Activated CD4-positive, alpha-beta memory T cell treated with anti-CD3 and anti-CD28 coated beads for 36 hours (primary cell): ENCODE data around the gene PGP. TPM values are rescaled to one million over a fixed set of nuclear protein-coding genes. Genes with fewer than 3 reads are reported as not detected.

Experiments
- CTCF ChIA-PET: fragments of 350-600 bp; sonication (Branson Sonifier 250); formaldehyde crosslinking; loops from one replicate; lab custom pipeline; 2021; ENCODE audit warnings: antibody characterized with exemption, inconsistent platforms; lab: Charles Lee
- POLR2A ChIA-PET: fragments of 350-600 bp; sonication (Branson Sonifier 250); formaldehyde crosslinking; loops from one replicate; lab custom pipeline; 2021; ENCODE audit warnings: antibody characterized with exemption; lab: Charles Lee
- DNase-seq: peaks from one replicate; pipeline ENCODE4 v3.0.0-alpha.2; 2020
- H3K27ac Mint-ChIP-seq: one replicate; pipeline ENCODE4 v1.8.0; 2021; ENCODE audit warnings: mixed read lengths
- H3K27me3 Mint-ChIP-seq: one replicate; pipeline ENCODE4 v1.8.0; 2021; ENCODE audit warnings: mixed read lengths
- H3K36me3 Mint-ChIP-seq: one replicate; pipeline ENCODE4 v1.8.0; 2021; ENCODE audit warnings: mixed read lengths
- H3K4me1 Mint-ChIP-seq: one replicate; pipeline ENCODE4 v1.8.0; 2021; ENCODE audit warnings: low read depth, mixed read lengths
- H3K4me3 Mint-ChIP-seq: one replicate; pipeline ENCODE4 v1.8.0; 2021; ENCODE audit warnings: mild to moderate bottlenecking, mixed read lengths
- H3K9me3 Mint-ChIP-seq: one replicate; pipeline ENCODE4 v1.8.0; 2021; ENCODE audit warnings: mixed read lengths
- intact Hi-C: fragments of 100-400 bp; cut with micrococcal nuclease; formaldehyde crosslinking; loops from one replicate; pipeline ENCODE4 v1.15.1; 2023
- total RNA-seq, 2 experiments: library from RNA; stranded (reverse); gene quantifications; one replicate each; pipeline ENCODE4 v1.2.3, GENCODE V29; 2021

The PGP gene
- total RNA-seq, 2 experiments from 2014 or later, result 19.3 to 19.5 TPM

DNA sequence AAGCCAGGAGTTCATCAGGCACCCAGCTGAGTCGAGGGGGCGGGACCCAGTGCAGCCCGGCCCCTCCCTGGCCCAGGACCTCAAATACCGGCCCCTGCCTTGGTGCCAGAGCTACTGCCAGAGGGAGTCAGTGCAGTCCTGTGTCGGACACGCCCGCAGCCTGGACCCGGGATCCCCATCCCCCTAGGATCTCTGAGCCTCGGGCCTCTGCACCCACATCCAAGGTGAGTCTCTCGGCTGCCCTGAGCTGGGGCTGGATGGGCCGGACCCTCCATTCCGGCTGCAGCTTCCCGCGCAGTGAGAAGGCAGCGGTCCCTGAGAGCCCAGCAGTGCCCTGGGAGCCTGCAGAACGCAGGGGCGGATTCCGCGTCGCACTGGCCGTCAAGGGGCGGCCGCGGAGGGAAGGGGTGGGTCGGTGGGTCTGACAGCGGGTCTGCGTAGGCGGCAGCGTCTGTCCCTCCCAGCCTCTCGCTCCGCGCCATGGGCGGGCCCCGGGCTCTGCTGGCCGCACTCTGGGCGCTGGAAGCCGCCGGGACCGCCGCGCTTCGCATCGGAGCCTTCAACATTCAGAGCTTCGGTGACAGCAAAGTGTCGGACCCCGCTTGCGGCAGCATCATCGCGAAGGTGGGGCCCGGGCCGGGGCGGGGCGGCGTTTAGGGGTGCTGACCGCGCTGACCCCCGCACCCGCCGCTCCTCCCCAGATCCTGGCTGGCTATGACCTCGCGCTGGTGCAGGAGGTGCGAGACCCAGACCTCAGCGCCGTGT lies 21.9 kb upstream of the PGP start, which contains the start of gene DNASE1L2:
TSS of gene DNASE1L2 (plus strand) at position 108 of the 765 bp plus-strand sequence. CDS start at position 481, 373 bp downstream.
- POLR2A ChIA-PET, result interaction anchor here (1.5 kb wide), 1 partner anchor 24 kb away, joined by 3 read pairs; no protein-coding TSS in a partner anchor
- peaks cover 2% of the 10 kb centered on the region for H3K27me3 Mint-ChIP-seq
- no peak within 1 kb of the TSS for H3K27ac Mint-ChIP-seq
- no peak for DNase-seq
- intact Hi-C loops, result no loop called here
- no peak within 1 kb of the TSS for H3K4me3 Mint-ChIP-seq
- no peaks in the 10 kb centered on the region for H3K4me1 Mint-ChIP-seq
- no peaks in the 10 kb centered on the region for H3K9me3 Mint-ChIP-seq
- CTCF ChIA-PET, result no interaction called here
- H3K36me3 Mint-ChIP-seq, result peaks cover 16% of the 10 kb centered on the region

DNA sequence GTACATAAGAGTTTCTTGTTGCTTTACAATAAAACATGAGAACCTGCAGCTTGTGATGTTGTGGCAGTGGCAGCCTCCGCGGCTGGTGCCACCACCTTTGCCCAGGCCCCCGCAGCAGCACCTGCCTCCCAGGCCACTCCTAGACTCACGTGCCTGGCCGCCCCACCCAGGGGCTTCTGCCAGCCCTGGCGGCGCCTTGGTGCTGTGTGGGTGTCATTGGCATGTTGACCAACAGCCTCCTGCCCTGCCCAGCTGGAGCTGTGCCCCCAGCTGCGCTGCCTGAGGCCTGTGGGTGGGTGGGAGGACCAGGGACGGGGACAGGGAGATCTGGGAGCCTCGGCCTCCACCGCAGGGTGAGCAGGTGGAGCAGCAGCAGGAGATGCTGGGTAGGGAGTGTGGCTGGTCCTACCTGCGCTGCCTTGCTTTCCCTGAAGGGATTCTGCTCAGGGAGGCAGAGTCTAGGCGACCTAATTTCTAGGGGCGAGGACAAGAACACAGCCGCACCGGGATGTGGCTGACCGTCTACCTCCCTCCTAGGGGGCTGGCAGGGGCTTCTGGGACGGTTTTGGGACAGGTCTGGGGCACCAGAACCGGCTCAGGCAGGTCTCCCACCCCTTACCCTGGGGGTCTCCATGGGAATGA lies 21.2 kb upstream of the PGP start:
- POLR2A ChIA-PET, result interaction anchor here (1.5 kb wide), 1 partner anchor 23 kb away, joined by 3 read pairs; no protein-coding TSS in a partner anchor
- Mint-ChIP-seq H3K27ac (no peak overlapping the region), H3K36me3 (peaks cover 16% of the 10 kb centered on the region), H3K4me3 (no peak overlapping the region), H3K27me3 (peaks cover 2% of the 10 kb centered on the region), H3K9me3 (no peaks in the 10 kb centered on the region), H3K4me1 (no peaks in the 10 kb centered on the region)
- CTCF ChIA-PET, result no interaction called here
- no peak for DNase-seq
- intact Hi-C loops, result no loop called here

DNA sequence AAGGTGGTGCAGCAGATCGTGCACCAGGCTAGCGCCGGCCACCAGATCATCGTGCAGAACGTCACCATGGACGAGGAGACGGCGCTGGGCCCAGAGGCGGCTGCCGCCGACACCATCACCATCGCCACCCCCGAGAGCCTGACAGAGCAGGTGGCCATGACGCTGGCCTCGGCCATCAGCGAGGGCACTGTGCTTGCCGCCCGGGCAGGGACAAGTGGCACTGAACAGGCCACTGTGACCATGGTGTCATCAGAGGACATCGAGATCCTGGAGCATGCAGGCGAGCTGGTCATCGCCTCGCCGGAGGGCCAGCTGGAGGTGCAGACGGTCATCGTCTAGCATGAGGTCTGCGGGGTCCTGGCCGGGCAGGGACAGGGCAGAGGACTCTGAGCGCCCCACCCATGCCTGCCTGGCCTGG lies 20.6 kb upstream of the PGP start:
- intact Hi-C loops, result no loop called here
- DNase-seq, result no peak
- H3K36me3 Mint-ChIP-seq, result peaks cover 16% of the 10 kb centered on the region
- peaks cover 2% of the 10 kb centered on the region for H3K27me3 Mint-ChIP-seq
- H3K27ac Mint-ChIP-seq, result no peak overlapping the region
- H3K4me3 Mint-ChIP-seq, result no peak overlapping the region
- ChIA-PET CTCF (no interaction called here), POLR2A (no interaction called here)
- H3K4me1 Mint-ChIP-seq, result no peaks in the 10 kb centered on the region
- H3K9me3 Mint-ChIP-seq, result no peaks in the 10 kb centered on the region

DNA sequence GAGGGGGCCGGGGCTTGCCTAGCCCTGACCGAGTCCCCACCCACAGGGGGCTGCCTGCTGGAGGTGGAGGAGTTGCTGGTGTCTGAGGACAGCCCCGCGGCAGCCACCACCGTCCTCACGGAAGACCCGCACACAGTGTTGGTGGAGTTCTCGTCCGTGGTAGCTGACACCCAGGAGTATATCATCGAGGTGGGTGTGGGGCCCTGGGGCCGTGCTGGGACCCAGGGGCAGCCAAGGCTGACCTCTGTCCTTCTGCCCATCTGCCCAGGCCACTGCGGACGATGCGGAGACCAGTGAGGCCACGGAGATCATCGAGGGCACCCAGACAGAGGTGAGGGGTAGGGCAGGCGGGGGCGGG lies 20.2 kb upstream of the PGP start:
- no peaks in the 10 kb centered on the region for H3K4me1 Mint-ChIP-seq
- no peak overlapping the region for H3K27ac Mint-ChIP-seq
- ChIA-PET POLR2A (no interaction called here), CTCF (no interaction called here)
- H3K9me3 Mint-ChIP-seq, result no peaks in the 10 kb centered on the region
- peaks cover 2% of the 10 kb centered on the region for H3K27me3 Mint-ChIP-seq
- H3K36me3 Mint-ChIP-seq, result peaks cover 20% of the 10 kb centered on the region
- DNase-seq, result no peak
- no peak overlapping the region for H3K4me3 Mint-ChIP-seq
- intact Hi-C loops, result no loop called here

DNA sequence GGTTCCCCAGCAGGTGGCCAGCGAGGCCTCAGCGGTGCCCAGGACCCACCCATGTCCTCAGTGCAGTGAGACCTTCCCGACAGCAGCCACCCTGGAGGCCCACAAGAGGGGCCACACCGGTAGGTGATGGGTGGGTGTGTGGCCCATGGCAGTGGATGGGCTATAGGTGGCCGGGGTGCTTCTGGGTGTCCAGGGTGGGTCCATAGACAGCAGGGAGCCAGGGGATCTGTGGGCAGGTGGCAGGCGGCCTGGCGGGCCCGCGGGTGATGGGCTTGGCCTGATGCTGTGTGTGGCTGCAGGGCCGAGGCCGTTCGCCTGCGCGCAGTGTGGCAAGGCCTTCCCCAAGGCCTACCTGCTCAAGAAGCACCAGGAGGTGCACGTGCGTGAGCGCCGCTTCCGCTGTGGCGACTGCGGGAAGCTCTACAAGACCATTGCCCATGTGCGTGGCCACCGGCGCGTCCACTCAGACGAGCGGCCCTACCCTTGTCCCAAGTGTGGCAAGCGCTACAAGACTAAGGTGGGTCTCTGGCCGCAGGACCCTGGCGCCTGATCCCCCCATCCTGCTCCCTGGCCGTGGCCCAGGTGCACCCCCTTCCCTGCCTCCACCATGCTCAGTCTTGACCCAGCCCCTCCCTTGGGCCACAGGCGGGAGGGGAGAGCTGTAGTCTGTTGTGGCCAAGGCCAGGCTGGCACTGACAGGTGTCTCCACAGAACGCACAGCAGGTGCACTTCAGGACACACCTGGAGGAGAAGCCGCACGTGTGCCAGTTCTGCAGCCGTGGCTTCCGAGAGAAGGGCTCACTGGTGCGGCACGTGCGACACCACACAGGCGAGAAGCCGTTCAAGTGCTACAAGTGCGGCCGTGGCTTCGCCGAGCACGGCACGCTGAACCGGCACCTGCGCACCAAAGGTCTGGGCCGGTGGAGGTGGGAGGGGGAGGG lies 19.5 kb upstream of the PGP start:
- H3K4me3 Mint-ChIP-seq, result no peak overlapping the region
- H3K36me3 Mint-ChIP-seq, result peaks cover 25% of the 10 kb centered on the region
- no peak overlapping the region for H3K27ac Mint-ChIP-seq
- peaks cover 2% of the 10 kb centered on the region for H3K27me3 Mint-ChIP-seq
- CTCF ChIA-PET, result no interaction called here
- DNase-seq, result no peak
- no peaks in the 10 kb centered on the region for H3K4me1 Mint-ChIP-seq
- POLR2A ChIA-PET, result no interaction called here
- intact Hi-C loops, result no loop called here
- H3K9me3 Mint-ChIP-seq, result no peaks in the 10 kb centered on the region

DNA sequence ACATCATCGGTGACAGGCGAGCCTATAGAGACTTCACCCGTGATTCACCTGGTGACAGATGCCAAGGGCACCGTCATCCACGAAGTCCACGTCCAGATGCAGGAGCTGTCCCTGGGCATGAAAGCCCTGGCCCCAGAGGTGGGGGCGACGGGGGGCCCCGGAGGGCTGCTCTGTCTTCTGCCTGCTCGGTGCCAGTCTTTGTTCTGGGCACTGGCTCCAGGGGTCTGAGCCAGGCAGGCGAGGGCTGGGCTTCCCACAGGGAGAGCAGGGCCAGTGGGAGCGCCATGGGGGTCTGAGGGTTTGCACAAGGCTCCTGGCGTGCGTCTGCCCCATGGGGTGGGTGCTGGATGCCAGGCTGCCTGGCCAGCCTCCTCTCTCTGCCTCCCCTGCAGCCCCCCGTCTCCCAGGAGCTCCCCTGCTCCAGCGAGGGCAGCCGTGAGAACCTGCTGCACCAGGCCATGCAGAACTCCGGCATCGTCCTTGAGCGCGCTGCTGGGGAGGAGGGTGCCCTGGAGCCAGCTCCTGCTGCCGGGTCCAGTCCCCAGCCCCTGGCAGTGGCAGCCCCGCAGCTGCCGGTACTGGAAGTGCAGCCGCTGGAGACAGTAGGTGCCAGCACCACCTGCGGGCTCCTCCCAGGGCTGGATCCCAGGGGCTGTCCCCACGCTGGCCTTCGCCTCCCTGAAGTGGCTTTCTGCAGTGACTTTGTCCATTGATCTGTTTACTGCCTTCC lies 18.6 kb upstream of the PGP start:
- ChIA-PET CTCF (no interaction called here), POLR2A (no interaction called here)
- H3K9me3 Mint-ChIP-seq, result no peaks in the 10 kb centered on the region
- no peak for DNase-seq
- no peaks in the 10 kb centered on the region for H3K4me1 Mint-ChIP-seq
- intact Hi-C loops, result no loop called here
- H3K27ac Mint-ChIP-seq, result no peak overlapping the region
- H3K4me3 Mint-ChIP-seq, result no peak overlapping the region
- peaks cover 2% of the 10 kb centered on the region for H3K27me3 Mint-ChIP-seq
- peaks cover 25% of the 10 kb centered on the region for H3K36me3 Mint-ChIP-seq

DNA sequence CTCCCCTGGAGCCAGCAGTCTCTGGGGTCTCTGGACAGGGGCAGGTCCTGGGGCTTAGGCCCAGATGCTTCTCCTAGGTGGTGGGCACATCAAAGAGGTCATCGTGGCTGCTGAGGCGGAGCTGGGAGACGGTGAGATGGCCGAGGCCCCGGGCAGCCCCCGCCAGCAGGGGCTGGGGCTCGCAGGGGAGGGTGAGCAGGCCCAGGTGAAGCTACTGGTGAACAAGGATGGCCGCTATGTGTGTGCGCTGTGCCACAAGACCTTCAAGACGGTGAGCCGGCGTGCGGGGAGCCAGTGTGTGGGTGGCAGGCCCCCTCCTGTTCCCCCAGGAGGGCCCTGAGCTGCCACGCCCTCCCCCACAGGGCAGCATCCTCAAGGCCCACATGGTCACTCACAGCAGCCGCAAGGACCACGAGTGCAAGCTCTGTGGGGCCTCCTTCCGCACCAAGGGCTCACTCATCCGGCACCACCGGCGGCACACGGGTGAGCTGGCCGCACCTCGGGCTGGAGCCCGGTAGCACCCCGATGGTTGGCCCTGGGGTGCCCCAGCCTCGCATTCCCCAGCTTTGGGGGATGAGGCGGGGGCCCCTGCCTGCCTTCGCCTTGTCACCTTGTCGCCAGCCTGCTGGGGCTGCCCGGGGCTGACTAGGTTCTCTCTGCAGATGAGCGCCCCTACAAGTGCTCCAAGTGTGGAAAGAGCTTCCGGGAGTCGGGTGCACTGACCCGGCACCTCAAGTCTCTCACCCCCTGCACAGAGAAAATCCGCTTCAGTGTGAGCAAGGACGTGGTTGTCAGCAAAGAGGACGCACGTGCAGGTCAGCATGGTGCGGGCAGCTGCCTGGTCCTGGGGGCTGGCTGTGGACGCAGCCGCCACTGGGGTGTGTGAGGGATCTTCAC lies 17.7 kb upstream of the PGP start:
- H3K27me3 Mint-ChIP-seq, result peaks cover 2% of the 10 kb centered on the region
- no peak for DNase-seq
- no peak overlapping the region for H3K27ac Mint-ChIP-seq
- ChIA-PET CTCF (no interaction called here), POLR2A (no interaction called here)
- H3K9me3 Mint-ChIP-seq, result no peaks in the 10 kb centered on the region
- intact Hi-C loops, result no loop called here
- H3K36me3 Mint-ChIP-seq, result peaks cover 25% of the 10 kb centered on the region
- H3K4me1 Mint-ChIP-seq, result no peaks in the 10 kb centered on the region
- H3K4me3 Mint-ChIP-seq, result no peak overlapping the region

DNA sequence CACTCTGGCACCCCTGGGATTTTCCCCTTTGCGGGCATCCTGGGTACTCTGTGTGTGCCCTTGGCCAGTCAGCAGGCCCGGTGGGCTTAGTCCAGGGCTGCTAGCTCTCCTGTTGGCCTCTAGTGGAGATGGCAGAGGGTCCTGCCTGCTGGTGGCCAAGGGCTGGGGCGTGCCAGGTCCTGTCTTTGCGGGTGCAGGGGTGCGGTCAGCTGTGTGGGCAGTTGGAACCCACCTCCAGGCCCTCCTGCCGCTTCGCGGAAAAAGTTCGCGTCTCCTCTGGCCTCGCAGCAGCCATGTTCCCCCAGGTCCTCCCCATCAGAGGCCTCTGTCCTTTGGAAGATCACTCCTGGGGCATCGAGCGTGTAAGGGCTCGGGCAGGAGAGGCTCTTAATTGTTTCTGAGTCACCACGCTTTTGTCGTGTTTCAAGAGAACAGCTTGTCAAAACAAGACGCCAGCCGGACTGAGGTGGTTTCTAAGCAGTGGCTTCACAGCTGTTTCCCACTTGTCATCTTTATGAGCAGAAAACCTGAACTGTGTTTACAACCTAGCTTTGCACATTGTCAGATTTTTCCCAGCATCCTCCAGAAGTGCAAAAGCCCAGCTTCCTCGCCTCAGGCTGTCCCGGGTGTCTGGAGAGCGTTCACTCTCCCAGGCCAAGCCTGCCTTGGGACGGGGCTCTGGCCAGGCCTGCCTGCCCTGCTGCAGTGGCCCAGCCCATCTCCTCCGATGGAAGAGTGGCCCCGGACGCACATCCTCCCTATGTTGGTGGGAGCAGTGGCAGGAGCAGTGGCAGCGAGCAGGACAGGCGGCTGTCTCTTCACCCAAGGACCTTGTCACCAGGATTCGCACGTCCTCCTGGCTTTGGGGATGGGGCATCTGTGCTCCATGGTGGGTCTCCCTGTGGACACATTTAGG lies 16.6 kb upstream of the PGP start:
- Mint-ChIP-seq H3K4me3 (no peak overlapping the region), H3K9me3 (no peaks in the 10 kb centered on the region), H3K27ac (no peak overlapping the region), H3K4me1 (peaks cover 2% of the 10 kb centered on the region), H3K27me3 (peaks cover 2% of the 10 kb centered on the region), H3K36me3 (peaks cover 25% of the 10 kb centered on the region)
- ChIA-PET CTCF (no interaction called here), POLR2A (no interaction called here)
- intact Hi-C loops, result no loop called here
- DNase-seq, result no peak

DNA sequence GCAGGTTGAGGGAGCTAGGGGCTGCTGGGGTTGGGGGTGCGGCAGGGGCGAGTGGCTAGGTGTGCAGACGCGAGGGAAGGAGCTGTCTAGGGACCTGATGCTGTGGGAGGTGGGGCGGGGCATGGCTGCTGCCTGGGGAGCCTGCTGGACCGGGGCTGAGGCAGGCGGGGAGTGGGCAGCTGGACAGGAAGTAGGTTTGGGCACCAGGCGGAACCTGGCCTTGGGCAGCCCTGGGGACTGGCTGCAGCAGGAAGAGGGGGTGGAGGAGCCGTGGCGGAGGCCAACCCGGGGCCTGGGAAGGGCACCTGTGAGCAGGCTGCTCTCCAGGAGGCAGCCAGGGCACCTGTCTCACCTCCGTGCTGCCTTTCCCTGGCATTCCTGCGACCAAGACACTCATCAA lies 15.7 kb upstream of the PGP start:
- Mint-ChIP-seq H3K9me3 (no peaks in the 10 kb centered on the region), H3K27ac (no peak overlapping the region), H3K4me3 (no peak overlapping the region), H3K27me3 (peaks cover under 1% of the 10 kb centered on the region), H3K36me3 (peaks cover 23% of the 10 kb centered on the region), H3K4me1 (peaks cover 6% of the 10 kb centered on the region)
- intact Hi-C loops, result no loop called here
- CTCF ChIA-PET, result no interaction called here
- POLR2A ChIA-PET, result no interaction called here
- no peak for DNase-seq

DNA sequence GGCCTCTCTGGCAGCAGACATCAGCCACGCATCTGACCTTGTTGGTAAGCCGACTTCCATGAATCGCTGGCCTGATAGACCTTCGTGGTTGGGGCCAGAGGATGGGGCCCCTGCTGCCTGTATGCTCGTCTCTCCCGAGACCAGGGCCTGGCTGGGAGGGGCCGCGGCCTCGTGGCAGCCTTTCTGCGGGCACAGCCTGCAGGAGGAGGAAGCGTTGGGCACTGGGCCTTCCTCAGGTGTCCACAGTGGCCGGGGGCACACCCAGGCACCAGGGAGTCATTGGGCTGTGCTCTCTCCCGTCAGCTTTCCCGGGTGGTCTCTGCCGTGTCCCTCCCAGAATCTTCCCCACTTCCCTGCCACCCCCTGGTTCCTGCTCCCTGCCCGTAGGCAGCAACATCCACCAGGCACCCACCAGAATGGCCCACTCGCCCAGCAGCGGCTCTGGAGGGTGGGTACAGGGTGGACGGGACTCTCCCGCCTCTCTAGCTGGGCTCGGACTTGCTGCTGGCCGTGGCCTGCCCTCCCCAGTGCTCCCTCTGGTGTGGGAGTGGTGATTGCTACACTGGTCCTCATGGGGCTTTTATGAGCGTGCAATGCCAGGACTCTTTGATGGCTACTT lies 15.1 kb upstream of the PGP start:
- Mint-ChIP-seq H3K4me3 (no peak overlapping the region), H3K9me3 (no peaks in the 10 kb centered on the region), H3K27me3 (no peaks in the 10 kb centered on the region), H3K36me3 (peaks cover 18% of the 10 kb centered on the region), H3K4me1 (peaks cover 10% of the 10 kb centered on the region), H3K27ac (no peak overlapping the region)
- no peak for DNase-seq
- ChIA-PET CTCF (no interaction called here), POLR2A (no interaction called here)
- intact Hi-C loops, result no loop called here
